NCI-H82 treated with DMSO at 0.1 percent for 48 hours (cell line): ENCODE data around the gene GCSAM.
A peak's percentile ranks its signal among the peaks of the same experiment; 100 is the strongest.

Experiments used
- DNase-seq: peaks from one replicate; lab custom pipeline; 2025; ENCODE audit not compliant: unreplicated experiment; lab: John Stamatoyannopoulos, UW

The GCSAM gene

DNA sequence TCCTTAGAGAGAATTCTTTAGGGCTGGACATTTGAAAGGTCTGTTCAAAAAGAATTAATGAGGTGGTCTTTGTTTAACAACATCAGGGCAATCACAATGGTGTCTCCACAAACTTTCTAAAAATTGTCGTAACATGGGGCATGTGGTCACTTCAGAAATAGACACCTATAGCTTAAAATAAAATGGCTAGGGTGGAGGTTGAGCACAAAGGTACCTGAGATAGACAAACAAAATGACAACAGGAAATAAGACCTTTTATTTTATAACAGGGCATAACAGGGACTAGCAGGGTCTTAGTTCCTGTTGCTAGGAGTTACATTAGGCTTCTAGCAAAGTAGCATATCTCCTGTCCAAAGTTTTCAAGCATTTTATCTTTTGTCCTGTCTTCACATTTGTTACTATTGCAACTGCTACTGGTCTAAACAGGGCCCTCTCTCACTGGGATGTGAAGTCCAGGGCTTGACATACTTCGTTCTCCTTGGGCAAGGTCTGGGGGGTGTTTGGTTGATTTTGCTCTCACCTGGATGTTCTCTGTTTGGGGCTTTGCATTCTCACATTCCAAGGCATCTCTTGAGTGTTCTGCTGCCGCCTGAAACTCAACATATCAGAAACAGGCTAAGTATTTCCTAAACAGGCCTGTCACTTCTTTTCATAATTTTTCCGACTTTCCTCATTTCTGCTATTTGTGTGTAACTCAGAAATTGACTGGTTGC lies 3.0 kb downstream of the GCSAM start:
- DNase-seq, result no peak

DNA sequence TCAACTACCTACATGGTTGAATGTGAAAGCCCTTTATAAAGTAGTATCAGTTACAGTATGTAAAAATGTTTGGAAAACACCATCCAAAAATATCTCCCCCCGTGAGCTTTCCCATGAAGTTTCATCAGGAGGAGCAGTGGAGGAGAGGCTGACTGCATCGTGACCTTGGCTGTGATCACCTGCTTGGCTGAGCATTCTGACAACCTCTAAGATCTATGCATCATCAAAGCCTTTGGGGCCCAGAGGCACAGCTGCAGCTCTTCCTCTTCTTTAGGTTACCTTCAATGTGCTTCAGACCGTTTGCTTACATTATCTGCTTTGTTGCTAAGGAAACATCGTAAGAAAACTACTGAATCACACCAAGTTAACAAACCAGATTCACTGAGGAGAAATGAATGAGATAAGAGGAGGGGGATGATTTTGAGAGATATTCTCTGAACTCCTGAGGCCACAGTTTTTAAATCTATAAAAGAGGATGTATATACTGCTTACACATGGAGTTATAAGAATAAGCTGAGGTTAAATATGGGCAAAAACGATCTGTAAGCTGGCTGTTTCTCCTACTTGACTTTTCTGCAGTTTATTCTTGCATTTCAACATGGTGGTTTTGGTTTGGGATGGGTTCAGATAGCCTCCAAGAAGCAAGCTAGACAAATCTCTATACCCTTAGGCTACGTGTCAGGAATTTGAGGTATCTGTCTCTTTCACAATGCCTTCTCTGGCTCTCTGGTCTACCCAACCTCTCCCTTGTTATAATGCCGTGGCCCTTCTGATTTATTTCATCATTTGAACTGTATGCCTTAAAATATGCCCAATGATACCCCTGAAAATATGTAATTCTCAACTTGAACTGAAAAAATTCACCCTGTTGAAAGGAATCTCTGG lies 4.0 kb downstream of the GCSAM start:
- DNase-seq, result no peak

DNA sequence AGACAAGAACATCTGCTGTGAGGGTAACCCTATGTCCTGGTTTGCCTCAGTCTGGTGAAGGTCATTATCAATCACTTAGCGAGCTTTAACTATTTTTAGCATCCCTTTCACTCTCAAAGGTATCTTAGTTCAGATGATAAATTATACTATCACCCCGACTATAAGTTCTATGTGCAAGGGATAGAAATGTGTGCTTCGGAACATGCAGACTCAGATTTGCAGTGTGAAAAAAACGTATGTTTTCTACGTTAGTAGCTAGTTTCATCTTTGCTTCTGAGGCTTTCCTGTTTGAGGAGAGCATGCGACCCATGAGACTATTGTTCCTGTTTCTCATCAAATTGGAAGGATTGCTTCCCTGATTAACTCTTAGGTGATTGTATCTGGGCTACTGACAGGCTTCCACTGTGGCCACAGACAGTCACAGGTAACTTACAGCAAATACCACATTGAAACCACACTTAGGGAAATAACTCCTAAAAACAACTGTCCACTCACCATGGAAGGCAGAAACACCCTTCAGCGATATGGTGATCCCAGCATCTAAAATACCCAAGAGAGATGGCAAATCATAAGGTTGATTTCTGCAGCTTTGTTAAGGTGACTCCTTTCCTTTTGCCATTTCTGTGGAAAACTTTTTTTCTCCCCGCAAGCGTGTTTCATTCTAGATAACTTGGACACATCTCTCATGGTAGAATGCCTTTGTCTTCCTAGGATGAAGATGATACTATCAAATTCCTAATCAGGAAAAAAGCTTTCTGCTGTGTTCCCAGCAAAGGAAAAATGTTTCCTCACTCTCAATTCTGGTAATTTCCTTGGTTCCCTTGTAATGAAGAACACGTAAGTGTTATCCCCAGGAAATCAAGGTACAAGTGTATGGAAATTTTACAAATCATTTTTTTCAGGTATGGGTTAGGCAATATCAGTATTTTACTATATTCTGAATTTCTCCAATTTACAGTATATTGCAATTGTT lies 5.2 kb downstream of the GCSAM start:
- no peak for DNase-seq

DNA sequence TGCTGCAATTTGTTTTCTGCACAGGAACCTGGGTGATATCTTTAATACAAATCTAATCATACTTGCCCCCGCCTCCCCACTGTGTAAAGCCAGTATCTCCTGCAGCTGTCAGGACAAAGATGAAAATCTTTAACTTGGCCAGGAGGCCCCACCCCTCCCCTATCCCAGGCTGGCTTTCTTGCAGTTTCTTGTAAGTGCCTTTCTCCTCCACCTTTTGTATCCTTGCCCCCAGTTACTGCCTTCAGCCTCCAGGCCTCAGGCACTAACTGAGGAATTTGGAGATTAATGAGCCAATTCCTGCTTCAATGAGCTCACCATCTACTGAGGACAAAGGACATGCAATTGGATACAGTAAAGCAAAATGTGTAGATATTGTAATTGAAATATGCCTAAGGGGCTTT lies 6.5 kb downstream of the GCSAM start:
- no peak for DNase-seq

DNA sequence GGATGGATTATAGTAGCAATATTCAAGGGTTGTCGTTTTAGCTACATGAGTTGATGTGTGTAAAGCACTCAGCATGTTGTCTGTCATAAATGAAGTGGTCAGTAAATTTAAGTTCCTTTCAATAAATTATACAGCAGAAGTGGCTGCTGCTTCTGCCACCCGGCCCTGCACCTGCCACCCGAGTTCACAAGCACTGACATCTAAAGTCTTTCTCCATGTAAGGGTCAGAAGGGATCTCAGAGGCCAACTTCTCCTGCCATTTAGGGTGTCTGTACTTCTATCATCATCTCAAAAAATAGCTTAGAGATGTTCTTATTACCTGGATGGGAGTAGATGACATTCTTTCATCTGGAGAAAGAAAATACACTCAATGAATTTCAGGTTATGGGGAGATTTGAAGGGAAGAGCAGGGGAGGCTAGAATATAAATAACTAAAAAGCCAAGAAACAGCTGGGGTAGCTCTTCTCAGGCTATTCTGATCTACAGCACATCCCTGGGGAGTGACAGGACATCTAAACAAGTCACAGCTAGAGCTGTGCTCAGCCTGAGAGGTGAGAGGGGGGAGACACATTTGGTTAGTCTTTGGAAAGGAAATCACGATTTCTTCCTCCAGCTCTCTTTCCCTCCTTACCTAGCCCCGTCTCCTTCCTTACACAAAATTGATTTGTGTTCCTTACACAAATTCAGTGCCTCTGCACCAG lies 8.0 kb downstream of the GCSAM start:
- DNase-seq, result no peak

DNA sequence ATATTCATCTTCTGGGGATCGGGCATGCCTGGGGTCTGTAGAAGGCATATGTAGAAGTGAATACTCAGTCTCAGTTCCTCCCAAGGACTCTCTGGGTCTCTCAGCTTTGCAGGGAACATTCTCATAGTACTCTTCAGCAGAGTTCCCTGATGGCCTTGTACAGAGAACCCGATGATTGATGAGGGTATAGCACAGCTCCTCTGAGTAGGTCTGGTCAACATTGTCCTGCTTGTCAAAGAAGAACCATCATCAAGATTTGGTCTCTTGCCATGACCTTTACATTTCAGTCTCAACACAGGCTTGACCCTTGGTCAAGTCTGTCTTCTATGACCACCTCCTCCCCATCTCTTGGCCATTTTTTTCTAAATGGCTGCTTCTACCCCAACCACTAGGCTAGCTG lies 9.5 kb downstream of the GCSAM start:
- no peak for DNase-seq

DNA sequence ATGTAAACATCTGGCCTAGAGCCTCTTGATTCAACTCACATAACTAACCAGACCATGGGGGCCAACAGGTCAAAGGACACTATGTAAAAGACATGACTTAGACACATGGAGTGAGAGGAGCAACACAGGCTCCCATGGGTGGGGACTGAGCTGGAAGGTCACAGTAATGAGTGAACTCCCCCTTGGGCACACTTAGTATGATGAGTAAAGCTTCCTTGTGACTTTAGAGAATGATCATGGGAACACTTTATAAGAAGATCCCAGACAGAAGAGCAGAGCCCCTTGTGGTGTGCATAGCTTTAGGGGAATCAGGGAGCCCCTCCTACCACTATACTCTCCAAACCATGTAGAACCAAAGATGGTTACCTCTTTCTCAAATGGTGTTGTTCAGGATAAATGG lies 10.2 kb downstream of the GCSAM start:
- no peak for DNase-seq

DNA sequence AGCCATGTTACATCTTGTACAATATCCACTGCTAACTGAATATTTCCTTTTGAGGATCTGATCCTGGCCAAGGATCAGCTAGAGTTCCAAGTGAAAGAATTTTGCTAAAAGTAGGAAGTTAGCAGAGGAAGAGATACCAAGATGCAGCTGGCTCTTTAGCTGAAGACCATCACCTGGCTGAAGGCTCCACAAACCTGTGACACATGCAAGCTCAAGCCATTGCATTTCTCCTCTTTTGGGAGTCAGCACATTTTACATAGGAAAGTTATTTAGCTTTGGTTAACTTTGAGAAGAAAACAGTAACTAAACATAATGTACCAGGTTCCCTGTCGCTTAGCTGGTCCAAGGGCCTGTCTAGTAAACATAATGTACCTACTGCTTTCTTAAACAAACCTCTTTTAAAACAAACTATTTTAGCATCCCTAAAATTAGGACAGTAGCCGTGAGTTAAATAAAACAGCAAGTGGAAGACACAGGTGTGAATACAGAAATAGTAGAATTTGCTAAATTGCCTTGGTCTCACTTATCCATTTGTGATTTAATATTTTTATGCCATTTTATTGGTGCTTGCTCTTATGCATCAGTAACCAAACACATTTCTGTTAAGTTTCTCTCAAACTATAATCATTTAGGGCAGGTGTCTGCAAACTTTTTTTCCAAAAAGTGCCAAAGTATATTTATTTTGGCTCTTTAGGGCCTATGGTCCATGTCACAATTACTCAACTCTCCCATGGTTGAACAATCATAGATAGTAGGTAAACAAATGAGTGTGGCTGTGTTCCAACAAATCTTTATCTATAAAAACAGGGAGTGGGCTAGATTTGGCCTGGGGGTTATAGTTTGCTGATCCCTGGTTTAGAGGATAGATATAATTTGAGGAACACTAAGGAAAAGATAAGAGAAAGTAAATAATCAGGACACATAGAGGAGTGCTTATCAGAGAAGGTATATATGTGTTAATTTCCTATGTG lies 11.2 kb downstream of the GCSAM start:
- DNase-seq, result no peak

DNA sequence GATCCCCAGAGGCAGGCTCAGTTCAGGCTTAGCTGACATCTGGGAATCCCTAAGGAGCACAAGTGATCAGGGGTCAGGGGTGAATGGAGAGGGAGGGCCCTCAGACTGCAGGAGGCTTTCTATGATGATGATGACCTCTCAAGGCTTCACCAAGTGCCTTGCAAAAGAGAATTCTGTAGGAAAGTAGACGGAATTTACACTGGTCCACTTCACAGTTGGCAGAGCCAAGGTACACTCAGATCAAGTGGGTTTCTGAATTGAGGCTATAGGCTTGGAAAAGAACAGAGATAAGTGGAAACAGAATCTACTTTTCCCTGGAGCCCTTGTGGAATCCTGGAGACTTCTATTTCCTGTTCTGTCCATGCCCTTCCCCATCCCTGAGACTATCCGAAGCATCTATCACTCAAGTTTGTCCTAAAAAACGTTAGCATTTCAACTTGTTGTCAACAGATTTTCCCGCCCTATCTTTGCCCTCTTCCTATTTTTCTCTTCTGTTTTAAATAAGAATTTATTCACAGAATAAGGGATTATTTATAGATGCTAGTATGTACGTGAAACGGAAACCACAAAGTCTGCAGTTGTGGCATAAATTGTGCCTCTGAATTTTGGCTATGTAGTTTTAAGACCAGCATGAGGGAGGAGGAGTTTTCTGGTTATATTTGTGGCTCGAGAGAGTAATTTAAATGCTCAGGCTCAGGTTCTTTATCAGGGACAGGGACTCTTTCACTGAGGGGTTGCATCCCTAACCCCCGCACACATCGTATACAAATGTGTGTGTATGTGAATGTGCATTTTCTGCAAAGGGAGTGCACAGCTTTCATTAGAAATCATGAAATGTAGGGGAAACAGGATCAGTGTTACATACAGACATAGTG lies 12.8 kb downstream of the GCSAM start:
- DNase-seq, result no peak

DNA sequence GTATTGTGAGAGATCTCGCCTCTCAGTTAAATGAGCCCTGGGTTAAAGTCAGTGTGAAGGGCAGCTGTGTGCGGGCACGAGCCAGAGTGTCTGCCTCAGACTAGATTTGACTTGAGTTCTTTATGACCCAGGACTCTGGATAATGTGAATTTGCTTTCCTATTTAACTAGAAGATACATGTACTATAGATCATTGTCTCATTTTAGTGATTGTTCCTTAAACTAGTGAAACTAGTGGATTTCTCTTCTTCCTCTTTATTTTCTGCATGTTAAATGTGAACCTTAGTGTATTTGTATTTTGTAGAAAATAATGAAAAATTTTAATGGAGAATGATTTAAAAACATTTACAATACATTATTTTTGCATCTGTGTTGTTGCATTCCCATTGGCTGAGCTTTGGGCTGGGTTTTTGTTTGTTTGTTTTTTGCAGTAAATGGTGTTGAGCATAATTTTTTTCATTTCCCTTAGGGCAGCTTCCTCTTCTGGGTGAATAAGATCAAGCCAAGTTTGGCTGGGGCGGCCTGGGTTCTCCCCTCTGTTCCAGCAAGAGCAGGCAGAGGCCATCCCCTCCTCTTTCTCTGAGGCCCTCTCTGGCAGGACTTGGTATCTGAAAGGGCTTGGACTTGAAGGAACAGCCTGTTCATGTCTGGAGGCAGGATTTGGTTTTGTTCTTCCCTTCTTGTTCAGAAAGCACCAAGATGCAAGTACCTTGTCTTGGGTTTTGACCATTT lies 15.0 kb downstream of the GCSAM start:
- no peak for DNase-seq

DNA sequence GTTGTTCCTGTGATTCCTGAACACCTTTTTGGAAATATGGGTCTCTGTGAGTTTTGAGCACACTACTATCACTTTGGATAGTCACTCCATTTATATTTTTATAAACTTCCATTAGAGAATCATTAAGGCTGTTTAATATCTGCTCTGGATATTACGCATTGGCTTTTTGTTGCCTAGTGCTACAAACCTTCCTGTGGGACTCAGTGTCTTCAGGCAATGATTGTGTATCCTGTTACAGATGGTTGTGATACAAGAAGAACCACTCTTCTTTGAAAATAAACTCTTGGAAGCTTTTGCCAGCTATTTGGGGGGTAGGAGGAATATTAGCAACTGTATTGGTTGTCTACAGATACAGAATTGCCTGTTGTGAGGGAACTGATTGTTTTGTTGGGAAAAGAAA lies 15.6 kb downstream of the GCSAM start:
- DNase-seq, result no peak

DNA sequence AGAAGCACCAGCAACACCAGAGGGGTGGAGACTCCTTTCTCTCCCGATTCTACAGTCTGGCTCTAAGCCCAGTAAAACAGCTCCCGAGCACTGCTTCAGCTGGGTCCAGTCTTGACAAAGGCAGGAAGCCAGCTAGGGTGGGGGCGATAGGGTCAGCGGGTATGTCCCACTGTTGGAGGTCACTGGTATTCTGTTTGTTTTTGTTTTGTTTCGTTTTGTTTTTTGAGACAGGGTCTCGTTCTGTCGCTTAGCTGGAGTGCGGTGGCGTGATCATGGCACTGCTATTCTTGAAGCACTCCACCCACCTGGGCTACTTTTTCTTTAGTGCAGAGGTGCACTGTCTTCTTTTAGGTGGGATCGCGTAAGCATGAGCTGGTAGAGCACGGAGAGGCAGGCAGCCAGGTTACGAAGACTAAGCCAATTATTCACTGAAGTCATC lies 16.3 kb downstream of the GCSAM start:
- peak; percentile 59 for DNase-seq

DNA sequence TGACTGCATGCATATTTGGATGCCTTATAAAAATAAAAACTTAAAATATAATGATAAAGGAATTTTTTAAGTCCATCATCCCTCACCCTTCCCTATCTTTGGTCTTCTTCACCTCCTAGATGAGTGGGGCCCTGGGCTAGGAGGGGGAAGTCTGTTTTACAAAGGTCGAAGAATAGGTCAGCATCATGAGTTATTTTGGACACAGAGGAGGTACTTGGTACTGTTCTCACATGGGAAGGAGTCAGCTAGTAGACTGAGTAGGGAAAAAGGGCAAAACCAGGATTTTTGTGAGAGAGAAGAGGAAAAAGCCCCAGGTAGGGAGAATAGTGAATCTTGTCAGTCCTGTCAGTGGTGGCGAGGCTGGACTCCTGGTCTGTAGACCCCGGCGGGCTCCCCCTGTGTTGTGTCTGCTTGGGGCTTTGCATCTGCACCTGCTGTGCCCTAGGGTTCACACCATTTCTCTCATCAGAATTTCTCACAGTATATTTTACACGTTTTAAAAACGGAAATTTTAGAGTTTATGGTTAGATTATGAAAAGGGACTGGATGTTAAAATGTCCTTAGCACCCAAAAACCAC lies 17.2 kb downstream of the GCSAM start:
- no peak for DNase-seq

DNA sequence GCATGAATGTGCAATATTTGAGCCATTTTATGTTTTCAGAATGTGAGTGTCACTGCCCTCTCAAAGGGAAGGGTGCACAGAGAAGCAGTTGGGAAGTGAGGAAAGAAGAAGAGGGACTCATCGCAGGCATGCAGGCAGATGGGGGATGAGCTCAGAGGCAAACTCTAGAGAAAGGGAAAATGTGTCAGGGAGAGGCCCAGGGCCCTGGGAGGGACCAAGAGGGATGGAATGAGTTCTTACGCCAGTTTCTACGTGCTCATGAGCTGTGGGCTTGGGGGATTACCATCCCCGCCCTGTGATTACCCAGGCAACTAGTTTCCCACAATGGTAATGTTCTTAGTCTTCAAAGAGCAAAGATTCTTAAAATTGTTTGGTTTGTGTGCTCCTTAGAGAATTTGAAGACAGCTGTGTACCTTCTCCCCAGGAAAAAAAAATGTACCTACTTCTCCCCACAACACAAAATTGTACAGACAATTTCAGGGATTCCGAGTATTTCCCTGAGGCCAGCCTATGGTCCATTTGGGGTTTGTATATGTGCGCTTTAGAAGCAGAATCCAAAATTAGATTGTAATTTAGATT lies 17.8 kb downstream of the GCSAM start:
- DNase-seq, result no peak

DNA sequence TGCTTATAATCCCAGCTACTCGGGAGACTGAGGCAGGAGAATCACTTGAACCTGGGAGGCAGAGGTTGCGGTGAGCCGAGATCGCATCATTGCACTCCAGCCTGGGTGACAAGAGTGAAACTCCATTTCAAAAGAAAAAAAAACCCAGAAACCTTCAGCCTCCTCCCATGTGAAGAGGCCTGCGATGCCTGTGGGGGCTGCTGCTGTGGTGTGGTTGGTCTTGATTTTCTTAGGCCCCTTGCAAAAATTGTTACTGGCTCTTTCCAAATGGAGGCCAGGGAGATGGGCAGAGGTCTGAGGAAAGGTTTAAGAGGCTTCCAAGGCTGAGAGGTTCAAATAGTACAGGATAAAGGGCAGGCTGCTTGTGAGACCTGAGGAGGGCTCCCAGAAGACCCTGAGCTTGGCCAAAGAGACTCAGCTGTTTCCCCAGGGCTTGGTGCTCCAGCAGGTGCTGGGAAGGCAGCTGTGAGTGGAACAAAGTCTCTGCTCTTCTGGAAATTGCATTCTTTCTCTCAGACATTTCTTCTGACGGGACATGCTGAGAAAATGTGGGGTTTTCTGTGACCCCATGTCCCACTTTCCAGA lies 18.4 kb downstream of the GCSAM start:
- no peak for DNase-seq

DNA sequence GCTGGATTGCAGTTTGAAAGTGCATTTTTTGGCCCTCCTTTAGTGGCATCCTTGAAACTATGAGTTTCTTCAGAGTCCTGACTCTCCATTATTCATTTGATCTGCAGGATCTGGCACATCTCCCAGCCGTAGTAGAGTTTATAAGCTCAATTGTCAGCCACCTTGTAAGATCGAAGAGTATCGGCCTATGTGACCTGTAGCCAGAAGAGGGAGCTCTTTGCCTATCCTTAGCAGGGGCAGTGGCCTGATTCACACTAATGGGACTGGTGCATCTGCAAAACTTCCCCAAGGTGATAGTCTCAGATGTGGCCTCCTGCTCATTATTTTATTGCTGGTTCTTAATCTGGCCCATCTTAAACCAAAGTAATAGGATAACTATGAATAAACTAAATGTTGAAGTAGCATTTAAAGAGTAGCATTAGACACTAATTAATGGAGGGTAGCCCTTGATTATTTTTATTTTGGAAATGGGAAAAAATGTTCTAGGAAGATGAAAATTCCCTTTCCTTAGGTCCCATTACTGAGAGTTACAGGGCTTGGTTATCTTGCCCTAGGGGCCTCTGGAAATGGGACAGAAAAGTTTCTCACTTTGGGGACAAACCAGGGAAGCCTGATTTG lies 21.2 kb downstream of the GCSAM start:
- peak; percentile 29 for DNase-seq
